ENCODE measurements around the gene EGLN3.

The EGLN3 gene

DNA sequence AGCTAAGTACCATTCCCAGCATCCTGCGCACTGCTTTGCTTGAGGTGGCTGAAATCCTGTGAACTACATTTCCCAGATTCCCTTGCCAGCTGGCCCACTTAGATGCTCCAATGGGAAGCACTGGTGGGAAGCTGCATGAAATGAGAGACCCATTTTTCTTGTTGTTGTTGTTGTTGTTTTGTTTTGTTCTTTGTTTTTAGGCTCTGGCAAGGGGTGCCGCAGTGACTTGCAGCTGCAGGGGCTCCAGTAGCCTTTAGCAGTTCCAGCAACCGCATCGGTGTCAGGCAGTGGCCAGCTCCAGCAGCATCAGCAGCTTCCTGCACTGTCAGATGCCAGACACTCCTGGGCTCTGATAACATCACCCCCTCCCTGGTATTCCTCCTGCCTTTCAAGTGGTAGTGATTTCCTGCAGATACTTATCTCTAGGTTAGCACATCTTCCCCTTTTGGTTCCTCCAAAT lies 8.8 kb upstream of the EGLN3 start:
- no peak for DNase-seq

DNA sequence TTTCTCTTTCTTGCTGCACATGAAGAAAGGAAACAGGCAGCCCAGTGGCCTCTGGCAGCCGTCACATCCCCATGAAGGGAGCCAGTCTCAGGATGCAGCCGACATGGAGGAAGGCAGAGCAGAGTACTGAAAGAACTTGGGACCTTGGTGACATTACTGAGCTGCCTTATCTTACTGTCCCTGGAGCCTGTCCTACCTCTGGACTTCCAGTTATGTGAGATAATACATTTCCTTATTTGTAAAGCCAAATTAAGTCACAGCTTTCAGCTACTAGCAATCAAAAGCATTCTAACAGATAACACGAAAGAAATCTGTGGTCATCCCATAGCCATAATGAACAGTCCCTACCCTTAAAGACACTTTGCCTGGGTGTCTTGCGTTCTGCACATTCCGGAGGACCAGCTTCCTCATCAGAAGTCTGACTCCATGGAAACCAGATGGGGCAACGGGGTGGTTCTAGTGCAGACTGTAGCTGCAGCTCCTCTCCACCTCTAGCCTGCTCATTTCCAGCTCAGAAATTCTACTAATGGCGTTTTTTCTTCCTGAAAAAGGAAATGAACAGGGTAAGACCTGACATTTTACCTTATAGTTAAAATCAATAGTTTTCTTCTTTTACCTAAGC lies 7.8 kb upstream of the EGLN3 start:
- DNase-seq, result no peak

DNA sequence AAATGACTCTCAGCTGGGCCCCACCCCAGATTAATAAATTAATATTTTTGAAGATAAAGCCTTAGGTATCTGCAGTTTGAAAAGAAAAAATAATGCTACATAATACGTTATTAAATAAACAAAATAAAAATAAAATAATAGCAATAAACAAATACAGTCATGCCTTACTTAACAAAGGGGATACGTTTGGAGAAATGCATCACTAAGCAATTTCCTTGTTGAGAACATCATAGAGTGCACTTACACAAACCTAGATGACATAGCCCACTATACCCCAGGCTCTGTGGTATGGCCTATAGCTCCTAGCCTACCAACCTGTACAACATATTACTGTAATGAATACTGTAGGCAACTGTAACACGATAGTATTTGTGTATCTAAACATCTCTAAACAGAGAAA lies 7.1 kb upstream of the EGLN3 start:
- DNase-seq, result no peak

DNA sequence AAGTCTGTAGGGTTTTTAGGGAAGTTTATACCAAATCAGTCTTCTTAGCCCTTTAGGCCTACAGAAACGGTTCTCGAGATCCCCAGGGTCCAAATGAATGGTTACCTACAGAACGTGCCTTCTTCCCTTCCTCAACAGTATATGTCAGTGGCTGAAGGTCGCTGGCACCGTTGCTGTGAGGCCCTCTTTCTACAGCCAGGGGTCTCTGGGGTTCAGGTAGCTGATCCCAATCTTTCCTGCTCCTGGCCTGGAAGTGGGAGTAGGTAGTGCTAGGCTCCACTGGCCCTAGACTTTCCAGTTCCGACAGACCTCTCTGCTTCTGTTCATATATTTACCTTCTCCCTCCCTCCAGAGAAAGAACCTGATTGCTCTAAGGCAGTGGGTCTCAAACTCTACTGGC lies 6.4 kb upstream of the EGLN3 start:
- no peak for DNase-seq

DNA sequence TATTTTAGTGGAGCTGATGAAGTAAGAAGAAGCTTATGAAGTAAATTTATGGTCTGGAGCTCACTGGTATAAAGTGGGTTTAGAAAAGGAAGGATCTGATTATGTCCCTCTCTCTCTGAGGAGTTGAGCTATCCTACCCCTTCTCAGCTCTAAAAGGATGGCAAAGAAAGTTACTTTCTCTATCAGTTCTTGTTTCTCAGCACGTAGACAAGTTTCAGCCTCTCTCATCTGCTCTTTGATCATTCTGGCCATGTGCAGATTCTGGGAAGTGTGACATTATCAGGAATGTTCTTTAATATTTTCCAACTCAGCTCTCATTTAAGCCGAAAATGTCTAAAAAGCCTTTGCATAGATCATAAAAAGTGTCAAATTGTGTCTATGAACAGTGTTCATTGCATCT lies 5.8 kb upstream of the EGLN3 start:
- no peak for DNase-seq

DNA sequence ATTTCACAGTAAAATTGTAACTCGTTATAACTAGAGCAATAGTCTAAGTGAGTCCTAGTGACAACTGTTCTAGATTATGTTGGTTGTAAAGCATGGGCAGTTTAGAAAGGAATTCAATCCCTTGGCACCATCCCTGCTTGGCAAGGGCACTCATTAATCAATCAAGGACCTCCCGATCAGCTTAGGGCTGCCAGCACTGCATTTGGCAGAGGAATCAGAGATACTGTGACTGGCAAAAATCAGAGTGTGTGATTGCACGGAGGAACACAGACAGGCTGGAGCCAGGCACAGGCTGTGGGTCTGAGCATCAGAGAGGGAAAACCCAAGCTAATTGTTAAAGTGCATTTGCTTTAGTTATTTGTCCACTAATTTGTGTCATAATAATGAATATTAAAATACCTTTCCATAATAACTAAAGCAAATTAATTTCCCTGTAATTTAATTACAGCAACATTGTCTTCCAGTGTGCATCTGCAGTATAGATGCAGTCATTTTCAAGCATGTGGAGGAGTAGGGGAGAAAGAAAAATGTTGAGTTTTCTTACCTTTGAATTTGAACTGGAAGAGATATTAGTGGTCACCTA lies 3.2 kb upstream of the EGLN3 start:
- DNase-seq, result no peak

DNA sequence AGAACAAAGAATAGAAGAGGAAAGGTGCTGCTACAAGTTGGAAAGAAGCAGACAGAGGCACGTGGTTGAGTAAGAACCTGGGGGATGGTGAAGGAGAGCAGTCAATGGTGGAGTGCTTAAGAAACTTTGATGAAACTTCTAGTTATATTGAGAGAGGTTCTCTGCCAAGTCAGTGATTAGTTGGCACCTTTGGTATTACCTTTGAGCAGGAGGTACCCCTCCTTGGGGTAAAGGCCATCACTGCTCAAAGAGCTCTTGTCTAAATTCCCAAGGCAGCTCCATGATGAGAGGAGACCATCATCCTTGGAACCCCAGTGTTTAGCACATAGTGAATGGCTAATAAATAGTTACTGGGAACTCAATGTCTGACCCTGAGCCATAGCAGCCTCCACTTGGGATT lies 1.7 kb upstream of the EGLN3 start:
- DNase-seq, result no peak

DNA sequence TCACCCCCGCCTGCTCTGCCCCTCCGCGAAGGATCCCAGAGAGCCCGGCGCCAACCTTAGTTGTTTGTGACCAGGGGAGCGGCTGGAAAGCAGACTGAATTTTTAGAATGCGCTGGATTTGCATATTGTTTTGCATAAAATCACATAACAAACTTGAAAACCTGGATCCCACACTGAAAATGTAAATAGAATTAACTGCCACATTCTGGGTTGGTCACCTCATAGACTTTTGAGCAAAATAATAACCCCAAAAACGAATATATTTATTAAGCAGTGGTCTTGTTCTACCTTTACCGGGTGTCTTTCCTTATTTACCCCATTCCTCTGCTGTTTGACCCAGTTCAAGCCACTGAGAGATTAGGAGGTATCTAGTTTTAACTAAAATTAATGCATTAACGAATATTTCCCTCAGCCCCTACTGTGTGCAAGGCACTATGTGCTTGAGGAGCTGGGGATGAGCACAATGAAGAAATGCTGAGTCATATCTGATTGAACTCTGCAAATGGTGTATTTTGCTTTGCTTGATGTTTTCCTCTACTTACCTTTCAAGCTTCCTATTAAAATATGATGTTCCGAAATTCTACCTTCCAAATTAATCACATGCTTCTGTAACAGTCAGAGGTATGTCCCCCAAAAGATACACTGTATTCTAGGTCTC lies 438 bp upstream of the EGLN3 start:
- DNase-seq, result no peak

DNA sequence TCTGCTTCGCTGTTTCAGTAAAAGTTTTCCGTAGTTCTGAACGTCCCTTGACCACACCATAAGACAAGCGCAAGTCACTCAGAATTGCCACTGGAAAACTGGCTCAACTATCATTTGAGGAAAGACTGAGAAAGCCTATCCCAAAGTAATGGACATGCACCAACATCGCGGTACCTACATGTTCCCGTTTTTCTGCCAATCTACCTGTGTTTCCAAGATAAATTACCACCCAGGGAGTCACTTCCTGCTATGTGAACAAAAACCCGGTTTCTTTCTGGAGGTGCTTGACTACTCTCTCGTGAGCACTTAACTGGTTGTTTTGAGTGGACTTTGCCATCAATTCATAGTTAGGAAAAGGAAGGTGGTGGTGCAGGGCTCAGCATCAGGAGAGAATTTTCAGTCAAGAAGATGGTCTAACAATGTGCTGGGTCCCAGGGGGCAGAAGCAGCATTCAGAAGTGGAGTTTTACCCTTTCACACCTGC lies 1.4 kb downstream of the EGLN3 start:
- no peak for DNase-seq

DNA sequence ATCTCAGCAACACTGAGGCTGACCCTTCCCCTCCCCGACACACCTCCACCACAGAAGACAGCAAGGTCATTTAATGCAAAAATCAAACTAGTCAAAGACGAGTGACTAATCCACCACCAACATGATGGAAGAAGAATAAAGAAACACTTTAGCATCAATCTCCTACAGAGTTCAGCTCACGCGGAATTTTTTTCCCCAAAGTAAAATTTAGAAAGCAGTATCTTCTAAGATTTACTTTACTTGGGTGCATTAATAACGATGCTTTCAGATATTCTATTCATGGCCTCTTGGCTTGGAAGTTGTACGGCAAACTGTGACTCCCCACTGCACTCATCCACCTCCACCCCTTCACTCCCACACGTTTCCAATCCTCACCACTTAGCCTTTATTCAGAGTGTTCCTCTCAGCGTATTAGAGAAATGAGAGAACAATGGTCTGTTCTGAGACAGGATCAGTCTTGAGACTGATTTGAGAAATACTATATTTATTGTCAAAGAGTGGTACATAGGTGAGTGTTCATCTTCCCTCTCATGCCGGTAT lies 1.9 kb downstream of the EGLN3 start:
- no peak for DNase-seq

DNA sequence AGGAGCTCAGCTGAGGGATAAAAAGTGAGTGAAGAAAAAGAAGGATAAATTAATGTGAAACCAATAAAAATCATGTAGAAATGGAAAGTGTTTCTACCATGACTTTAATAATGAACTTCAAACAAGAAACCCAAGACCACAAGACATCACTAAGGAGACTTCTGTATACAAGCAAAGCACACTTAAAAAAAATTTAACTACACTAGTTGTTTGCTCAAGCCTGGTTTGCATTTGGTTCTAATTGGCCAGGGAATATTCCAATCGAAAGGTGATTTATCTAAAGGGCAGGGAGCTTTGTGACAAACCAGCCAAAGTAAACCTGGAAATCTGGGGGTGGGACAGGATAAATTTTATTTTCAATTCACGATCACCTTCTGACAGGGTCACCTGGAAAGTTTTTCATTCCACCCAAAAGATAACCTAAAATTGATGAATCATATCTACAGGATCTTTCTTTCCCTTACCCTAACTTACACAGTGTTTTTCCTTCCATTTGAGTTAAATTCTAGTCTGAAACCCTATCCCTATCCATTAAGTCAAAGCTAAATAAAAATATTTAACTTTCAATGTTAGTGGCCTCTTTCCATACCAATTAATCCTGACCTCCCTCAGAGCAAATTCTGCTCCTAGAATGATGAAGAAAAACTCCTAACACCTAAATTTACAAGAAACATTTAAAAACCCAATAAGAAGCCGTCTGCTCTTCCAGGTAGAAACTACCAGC lies 2.6 kb downstream of the EGLN3 start:
- DNase-seq, result no peak

DNA sequence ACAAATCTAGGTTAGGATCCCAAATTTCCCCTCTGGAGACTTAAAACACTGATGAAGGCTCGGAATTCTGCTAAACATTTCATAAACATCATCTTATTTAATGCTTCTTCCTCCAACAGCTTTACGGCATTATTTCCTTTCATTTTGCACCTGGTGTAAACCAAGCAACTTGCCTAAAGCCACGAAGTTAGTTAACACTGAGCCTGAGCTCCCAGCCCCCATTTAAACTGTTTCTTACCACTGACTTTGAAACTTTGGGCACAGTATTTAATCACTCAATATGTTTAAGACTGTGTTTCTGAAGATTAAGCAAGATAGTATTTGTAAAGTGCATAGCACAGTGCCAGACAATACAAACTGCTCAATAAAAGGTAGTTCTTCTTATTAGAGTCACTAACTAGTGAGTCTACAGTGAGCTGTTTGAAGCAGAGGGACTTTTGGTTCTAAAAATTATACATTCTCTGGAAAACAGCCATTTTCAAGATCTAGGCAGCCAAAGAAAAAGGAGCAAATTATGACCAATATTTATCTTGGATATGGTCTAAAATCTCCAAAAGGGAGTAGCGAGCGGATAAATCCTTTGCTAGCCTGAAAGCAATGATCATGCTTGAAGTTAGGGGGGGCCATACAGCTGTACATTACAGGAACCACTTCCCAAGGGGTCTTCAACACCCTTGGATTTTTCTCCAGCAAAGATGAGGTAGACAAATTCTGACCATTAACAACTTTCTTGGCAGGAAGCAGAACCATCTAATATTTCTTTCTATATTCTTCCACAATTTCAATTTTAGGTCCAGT lies 4.0 kb downstream of the EGLN3 start:
- no peak for DNase-seq

DNA sequence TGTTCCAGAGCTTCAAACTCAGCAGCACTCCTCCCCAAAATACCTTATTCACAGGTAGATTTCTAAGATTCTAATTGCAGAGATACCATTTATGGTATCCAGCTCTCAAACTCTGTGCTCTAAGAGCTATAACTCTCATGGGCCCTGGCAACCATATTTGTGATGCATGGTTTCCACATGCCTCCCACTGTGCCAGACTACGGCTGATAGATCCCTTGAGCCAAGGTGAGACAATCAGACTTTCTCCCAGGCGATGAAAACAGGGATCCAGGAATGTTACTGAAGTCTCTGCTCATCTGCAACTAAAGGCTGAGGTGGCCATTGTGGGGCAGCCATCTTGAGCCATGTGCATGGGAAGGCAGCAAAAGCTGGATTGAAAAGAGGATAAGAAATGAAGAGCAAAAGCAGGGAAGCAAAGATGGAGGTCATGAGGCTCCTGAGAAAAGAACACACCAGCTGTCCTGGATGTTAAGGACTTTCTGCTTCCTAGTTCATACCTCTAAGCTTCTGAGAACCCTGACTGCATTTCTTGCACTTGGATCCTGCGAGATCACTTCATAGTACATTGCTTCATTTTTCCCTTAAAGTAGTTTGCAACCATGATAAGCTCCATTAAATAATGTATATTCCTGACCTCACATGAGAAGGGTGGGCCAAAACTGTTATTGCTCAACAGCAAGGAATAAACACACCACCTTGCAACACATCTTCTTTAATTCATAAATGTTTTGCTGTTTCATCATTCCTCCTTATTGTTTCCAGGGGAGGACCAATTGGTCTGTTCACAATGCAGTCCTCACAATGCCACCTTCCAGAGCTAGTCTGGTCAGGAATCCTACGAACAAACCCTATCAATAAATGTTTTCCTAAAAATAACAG lies 5.4 kb downstream of the EGLN3 start:
- no peak for DNase-seq

DNA sequence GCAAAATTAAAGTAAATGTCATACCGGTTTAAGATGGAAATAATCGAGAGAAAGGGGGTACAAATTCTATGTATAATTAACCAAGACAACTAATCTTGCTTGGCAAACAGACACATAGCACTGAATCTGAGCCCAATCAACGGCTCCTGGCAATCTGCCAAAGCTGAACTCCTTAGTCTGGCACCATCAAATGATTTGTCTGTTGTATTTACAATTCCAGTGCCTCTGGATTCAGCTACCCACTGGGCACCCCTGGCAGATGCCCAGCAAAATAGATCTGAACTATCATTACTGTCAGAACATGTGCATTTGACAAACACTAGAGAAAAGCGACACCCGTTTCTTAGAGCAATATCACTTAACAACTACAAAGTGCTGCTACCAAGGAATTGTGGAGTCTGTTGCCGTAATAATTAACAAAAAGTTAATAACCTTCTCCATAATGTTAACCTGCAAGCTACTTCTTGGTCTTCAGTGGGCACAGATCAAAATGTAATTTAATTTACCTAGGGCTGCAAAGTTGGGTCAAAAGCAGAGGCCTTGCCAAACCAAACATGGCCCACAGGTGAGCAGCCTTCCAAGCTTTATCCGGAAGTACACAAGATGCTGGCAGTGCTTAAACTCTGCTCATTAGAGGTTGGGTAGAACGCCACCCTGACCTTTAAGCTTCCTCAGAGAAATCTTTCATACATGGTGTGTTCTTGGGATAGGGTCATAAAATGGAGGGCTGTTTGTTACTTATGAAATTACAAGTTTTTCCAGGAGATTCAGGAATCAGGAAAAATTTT lies 7.6 kb downstream of the EGLN3 start:
- DNase-seq, result peak; percentile 68

DNA sequence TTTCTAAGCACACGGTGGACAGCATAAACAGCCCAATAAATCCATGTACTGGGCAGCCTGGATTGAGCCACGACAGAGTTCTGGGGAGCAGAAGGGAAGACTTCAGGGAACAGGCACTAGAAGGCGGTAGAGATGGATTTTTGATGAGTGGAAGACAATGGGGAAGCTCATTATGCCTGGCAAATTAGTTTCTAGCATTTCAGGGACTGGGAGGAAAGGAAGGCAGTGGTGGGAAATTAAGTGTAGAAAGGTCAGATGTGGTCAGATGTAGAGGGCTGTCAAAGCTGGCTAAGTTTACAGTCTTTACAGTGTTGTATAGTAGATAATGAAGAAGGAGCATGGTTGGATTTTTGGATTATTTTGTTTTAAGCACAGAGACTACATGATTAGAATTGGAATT lies 9.2 kb downstream of the EGLN3 start:
- no peak for DNase-seq

DNA sequence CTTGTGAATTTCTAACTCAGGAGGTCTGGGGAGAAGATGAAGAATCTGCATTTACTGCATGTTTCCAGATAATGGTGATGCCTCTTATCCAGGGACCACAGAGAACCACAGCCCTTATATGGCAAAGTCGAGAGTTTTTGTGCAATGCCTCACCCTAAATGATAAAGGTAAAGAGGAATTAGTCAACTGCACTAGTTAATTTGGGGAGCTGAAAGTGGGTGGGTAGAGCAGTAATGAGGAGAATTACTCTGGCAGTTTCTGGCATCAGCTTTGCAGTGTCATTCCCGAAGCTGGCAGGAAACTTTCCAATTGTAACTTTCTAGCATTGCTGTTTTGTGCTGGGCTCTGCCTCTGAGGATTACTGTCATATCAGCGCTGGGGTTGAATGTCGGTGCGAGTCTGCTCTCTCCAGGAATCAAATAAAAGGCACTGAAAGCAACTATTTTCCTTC lies 10.3 kb downstream of the EGLN3 start:
- DNase-seq, result no peak

DNA sequence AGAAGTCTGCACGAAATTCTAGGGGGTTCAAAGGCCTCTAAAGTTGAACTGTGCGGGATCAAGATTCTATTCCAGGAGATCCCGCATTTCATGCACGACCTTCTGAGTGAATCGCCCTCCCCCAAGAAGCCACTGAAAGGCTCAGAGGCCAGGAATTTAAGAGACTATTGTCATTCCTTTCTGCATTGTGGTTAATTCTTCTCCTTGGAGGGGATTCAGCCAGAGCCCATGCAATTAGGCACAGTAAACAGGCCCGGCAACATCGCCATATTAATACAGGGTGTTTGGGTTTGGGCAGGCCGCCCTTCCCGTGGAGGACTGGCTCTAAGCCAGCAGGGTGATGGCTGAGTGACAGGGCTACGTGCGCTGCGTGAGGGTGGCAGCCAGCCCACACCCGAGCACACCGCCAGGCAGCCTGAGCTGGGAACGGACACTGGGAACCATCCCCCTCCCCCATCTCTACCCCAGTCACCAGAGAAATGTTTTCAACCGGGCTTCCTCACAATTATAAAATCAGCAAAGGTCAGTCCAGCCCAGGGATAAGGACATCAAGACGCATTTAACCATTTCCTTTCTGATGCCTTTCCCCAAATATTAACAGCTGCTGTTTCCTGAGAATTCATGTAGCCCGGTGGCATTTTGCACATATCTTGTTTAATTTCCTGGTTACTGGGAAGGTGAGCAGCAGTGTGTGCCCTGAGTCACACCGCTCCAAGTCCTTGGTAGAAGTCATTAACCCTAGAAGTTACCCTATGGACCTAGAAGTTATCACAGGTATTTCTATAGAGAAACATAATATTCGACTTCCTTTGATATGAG lies 12.5 kb downstream of the EGLN3 start:
- DNase-seq, result peak; percentile 89

DNA sequence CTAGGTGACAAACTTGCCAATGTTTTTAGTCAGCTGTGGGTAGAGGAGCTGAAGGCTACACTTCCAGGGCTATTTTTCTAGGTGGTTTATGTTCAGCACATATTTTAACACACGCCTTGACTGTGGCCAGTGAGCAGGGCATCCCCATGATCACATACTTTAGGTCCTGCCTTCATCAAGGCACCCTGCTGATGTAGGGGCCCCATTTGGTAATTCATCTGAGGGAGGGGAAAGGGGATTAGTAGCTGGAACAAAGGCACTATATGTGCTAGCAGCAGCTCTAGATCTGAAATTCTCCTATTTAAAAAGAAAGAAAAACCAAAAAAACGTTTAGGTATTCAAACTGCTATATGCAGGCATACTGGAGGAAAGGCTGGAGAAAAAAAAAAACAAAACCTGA lies 14.5 kb downstream of the EGLN3 start:
- DNase-seq, result no peak

DNA sequence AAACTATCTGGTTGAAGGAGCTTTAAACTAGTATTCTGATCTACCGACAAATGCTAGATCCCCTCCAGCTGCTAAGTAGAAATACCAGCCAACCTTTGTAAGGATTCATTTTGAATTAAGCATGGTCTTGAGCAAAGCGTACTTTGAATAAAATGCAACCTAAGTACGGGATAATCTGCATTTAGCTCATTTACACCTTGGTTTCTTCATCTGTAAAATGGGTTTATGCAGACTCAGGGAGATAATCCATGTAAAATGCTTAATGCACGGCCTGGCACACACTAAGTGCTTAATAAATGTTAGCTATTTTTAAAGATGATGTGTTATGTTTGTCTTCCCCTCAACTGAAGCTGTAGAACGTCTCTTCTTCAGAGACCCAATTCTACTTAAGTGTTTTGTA lies 15.9 kb downstream of the EGLN3 start:
- DNase-seq, result no peak

Data from NCI-H2107 (cell line).